Endothelial cell of umbilical vein (primary cell): ENCODE data around the gene RAI2. TPM values are rescaled to one million over a fixed set of nuclear protein-coding genes. Genes with fewer than 3 reads are reported as not detected.

Experiments used
- BruUV-seq: library from RNA; stranded (reverse); fragments of 400-500 nt; replicated peaks from 2 replicates; lab custom pipeline; 2021; lab: Mats Ljungman, UMichigan
- CTCF ChIA-PET: fragments of 300-600, 350-600 bp; sonication (Branson Sonifier 250); formaldehyde crosslinking; loops from one replicate; lab custom pipeline; 2021; ENCODE audit warnings: antibody characterized with exemption, inconsistent platforms; lab: Charles Lee
- POLR2A ChIA-PET: fragments of 300-600, 350-600 bp; sonication (Branson Sonifier 250); formaldehyde crosslinking; loops from one replicate; lab custom pipeline; 2021; ENCODE audit warnings: antibody characterized with exemption, inconsistent platforms; lab: Charles Lee
- DNase-seq: peaks from one replicate; pipeline ENCODE4 v3.0.0-alpha.2; 2011; ENCODE audit warnings: low read depth, low spot score
- FAIRE-seq: peaks from 2 replicates; lab custom pipeline; 2011; peaks lifted over from hg19 to GRCh38; lab: Jason Lieb, UNC
- H2AFZ ChIP-seq: 2 replicates; pipeline ENCODE4 v1.6.0; 2012; ENCODE audit warnings: low read depth, low read length, control low read depth, inconsistent platforms
- H3K27ac ChIP-seq: 2 replicates; pipeline ENCODE4 v1.5.1; 2011; ENCODE audit warnings: low read depth, mild to moderate bottlenecking, control low read depth, low read length, moderate library complexity; ENCODE audit not compliant: insufficient read depth
- H3K27me3 ChIP-seq, 2 experiments: 2 replicates each; pipeline versions ENCODE4 v1.6.0 to v1.6.1; 2011; ENCODE audit warnings: low read length in 2 of 2, mixed read lengths in 1 of 2; ENCODE audit not compliant: control insufficient read depth in 2 of 2, insufficient read depth in 2 of 2
- H3K36me3 ChIP-seq, 2 experiments: 2 replicates in 1 of 2; 3 replicates in 1 of 2; pipeline ENCODE4 v1.5.1; 2011; ENCODE audit warnings: low read length in 2 of 2, mild to moderate bottlenecking in 1 of 2, moderate library complexity in 1 of 2; ENCODE audit not compliant: control insufficient read depth in 2 of 2, insufficient read depth in 2 of 2; ENCODE audit errors: extremely low read depth in 1 of 2
- H3K4me1 ChIP-seq: 3 replicates; pipeline ENCODE4 v1.5.1; 2011; ENCODE audit warnings: mild to moderate bottlenecking, low read length; ENCODE audit not compliant: control insufficient read depth, insufficient read depth; ENCODE audit errors: extremely low read depth
- H3K4me2 ChIP-seq: 2 replicates; pipeline ENCODE4 v1.6.1; 2011; ENCODE audit warnings: low read length, control low read depth, mixed read lengths; ENCODE audit not compliant: insufficient read depth
- H3K4me3 ChIP-seq, 3 experiments: fragments of 200-600 bp in 1 of 3; sonication (generic), shearing (Covaris generic) in 1 of 3; replicated peaks in 1 of 3; 2 replicates each; pipeline ENCODE4 v1.5.1; 2011 to 2016; ENCODE audit warnings: control low read depth in 3 of 3, low read length in 3 of 3, mild to moderate bottlenecking in 2 of 3, inconsistent platforms in 1 of 3, low read depth in 1 of 3, moderate library complexity in 1 of 3; ENCODE audit not compliant: insufficient read depth in 1 of 3
- H3K79me2 ChIP-seq: 2 replicates; pipeline ENCODE4 v1.6.0; 2012; ENCODE audit warnings: low read length, inconsistent platforms; ENCODE audit not compliant: control insufficient read depth, insufficient read depth
- H3K9ac ChIP-seq: replicated peaks from 2 replicates; pipeline ENCODE3; 2011; ENCODE audit warnings: low read length, control low read depth; ENCODE audit not compliant: insufficient read depth; ENCODE audit errors: extremely low read depth
- H3K9me1 ChIP-seq: replicated peaks from 3 replicates; pipeline ENCODE4 v1.6.0; 2011; ENCODE audit warnings: mild to moderate bottlenecking, low read length; ENCODE audit not compliant: control insufficient read depth, insufficient read depth; ENCODE audit errors: extremely low read depth
- H3K9me3 ChIP-seq: replicated peaks from 2 replicates; pipeline ENCODE4 v1.5.1; 2012; ENCODE audit warnings: low read length, inconsistent platforms; ENCODE audit not compliant: control insufficient read depth, insufficient read depth
- H4K20me1 ChIP-seq: replicated peaks from 2 replicates; pipeline ENCODE3; 2011; ENCODE audit warnings: mild to moderate bottlenecking, low read length; ENCODE audit not compliant: control insufficient read depth, insufficient read depth; ENCODE audit errors: extremely low read depth
- CTCF ChIP-seq, 2 donors: IDR thresholded peaks; 1 replicate in 1 of 2; 2 replicates in 1 of 2; pipeline ENCODE4 v1.5.1; 2011; ENCODE audit warnings: low read length in 2 of 2, mild to moderate bottlenecking in 2 of 2, moderate library complexity in 2 of 2, control low read depth in 1 of 2, inconsistent platforms in 1 of 2, low read depth in 1 of 2; ENCODE audit not compliant: insufficient read depth in 1 of 2; ENCODE audit errors: extremely low read depth in 1 of 2
- EZH2 ChIP-seq: IDR thresholded peaks from 2 replicates; pipeline ENCODE4 v1.6.1; 2012; ENCODE audit warnings: borderline replicate concordance, low read depth, mild to moderate bottlenecking, moderate library complexity, low read length, inconsistent platforms; ENCODE audit not compliant: severe bottlenecking
- FOS ChIP-seq: IDR thresholded peaks from 2 replicates; pipeline ENCODE4 v1.6.1; 2011; ENCODE audit warnings: mild to moderate bottlenecking, low read length, moderate library complexity, borderline replicate concordance; ENCODE audit not compliant: insufficient read depth
- GATA2 ChIP-seq: IDR thresholded peaks from 2 replicates; pipeline ENCODE4 v1.7.0; 2011; ENCODE audit warnings: low read depth, mild to moderate bottlenecking, moderate library complexity, mixed read lengths, low read length; ENCODE audit not compliant: insufficient read length, insufficient read depth
- JUN ChIP-seq: IDR thresholded peaks from 2 replicates; pipeline ENCODE4 v1.6.1; 2011; ENCODE audit warnings: borderline replicate concordance, low read depth; ENCODE audit not compliant: insufficient read length, insufficient read depth
- MAX ChIP-seq: IDR thresholded peaks from 2 replicates; pipeline ENCODE4 v1.6.1; 2011; ENCODE audit not compliant: insufficient read depth, insufficient read length
- MYC ChIP-seq: IDR thresholded peaks from one replicate; pipeline ENCODE4 v1.6.1; 2011; ENCODE audit warnings: mild to moderate bottlenecking, low read depth, low read length
- POLR2A ChIP-seq: IDR thresholded peaks from 2 replicates; pipeline ENCODE4 v1.6.1; 2012; ENCODE audit warnings: low read depth, mild to moderate bottlenecking, control low read depth, low read length
- dilution Hi-C: fragments of 300-500 bp; cut with MboI; formaldehyde crosslinking; loops from one replicate; pipeline ENCODE4 v1.15.0; 2019; ENCODE audit warnings: low sequenced_read_pairs; ENCODE audit not compliant: extremely low pct_ligation_motif_present
- intact Hi-C: fragments of 100-400 bp; cut with micrococcal nuclease; formaldehyde crosslinking; loops from one replicate; pipeline ENCODE4 v1.10.0; 2022
- polyA plus RNA-seq, 4 experiments: library from polyadenylated mRNA; depleted of rRNA in 3 of 4; stranded (reverse) in 3 of 4; unstranded in 1 of 4; fragments of >200 nt; gene quantifications; 2 replicates each; pipeline versions ENCODE4 v1.2.1 to v1.2.3, GENCODE V29; 2011 to 2012; ENCODE audit warnings: missing spikeins in 1 of 4
- total RNA-seq: library from RNA; stranded (reverse); gene quantifications from 2 replicates; pipeline ENCODE4 v1.2.3, GENCODE V29; 2021

Gene RAI2
- total and polyA plus RNA-seq, 2 donors (not counting 3 experiments of a cell fraction or from before 2014, with no cell fraction given): 0.19 to 0.91 TPM

DNA sequence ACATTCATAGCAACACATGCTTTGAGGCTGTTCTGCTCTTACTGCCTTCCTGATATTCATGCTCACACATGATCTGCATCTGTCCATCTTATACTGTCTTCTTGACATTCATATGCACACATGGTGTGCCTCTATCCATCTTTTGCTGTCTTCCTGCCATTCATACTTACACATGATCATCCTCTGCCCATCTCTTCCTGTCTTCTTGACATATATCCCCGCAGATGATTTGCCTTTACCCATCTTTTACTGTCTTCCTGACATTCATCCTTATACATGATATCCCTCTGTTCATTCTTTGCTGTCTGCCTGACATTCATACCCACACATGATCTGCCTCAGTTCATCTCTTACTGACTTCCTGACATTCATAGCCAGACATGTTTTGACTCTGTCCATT, 87.0 kb downstream of the RAI2 start:
- no peaks in the 10 kb centered on the region for H3K9me3 ChIP-seq
- BruUV-seq: no TSS peak
- H3K4me2 ChIP-seq: no peak overlapping the region
- H3K27me3 ChIP-seq: no peaks in the 10 kb centered on the region
- H4K20me1 ChIP-seq: no peaks in the 10 kb centered on the region
- H3K27ac ChIP-seq: no peak overlapping the region
- H3K4me1 ChIP-seq: no peaks in the 10 kb centered on the region
- TF ChIP-seq EZH2 (no peak), MYC (no peak), MAX (no peak), GATA2 (no peak), CTCF (IDR thresholded peaks at IDR 0.05; ENCODE audit: extremely low read depth in 1 of 2, insufficient read depth in 1 of 2, low read depth in 1 of 2, low read length in 2 of 2) (no peak), JUN (no peak), FOS (no peak), POLR2A (no peak)
- intact Hi-C loops: no loop called here
- ChIA-PET POLR2A (no interaction called here), CTCF (no interaction called here)
- H3K79me2 ChIP-seq: no peaks in the 10 kb centered on the region
- no peaks in the 10 kb centered on the region for H3K9me1 ChIP-seq
- no peak overlapping the region for H3K4me3 ChIP-seq
- H3K9ac ChIP-seq: no peak overlapping the region
- H2AFZ ChIP-seq: no peak overlapping the region
- FAIRE-seq (no peak), DNase-seq (no peak)
- H3K36me3 ChIP-seq: no peaks in the 10 kb centered on the region
- dilution Hi-C loops: no loop called here
